Activated effector memory CD4-positive, alpha-beta T cell treated with Interleukin-2 at 50 U/mL for 16 hours (primary cell): Measurements from ENCODE around the gene NRCAM.
"Not testable (repeated sequence)": the region's sequence is repeated elsewhere in the genome, so short reads cannot be mapped to it uniquely, and the experiment has no call there.

Source experiments
- DNase-seq: peaks from one replicate; pipeline ENCODE4 v3.0.0-alpha.2; 2020

NRCAM gene

DNA sequence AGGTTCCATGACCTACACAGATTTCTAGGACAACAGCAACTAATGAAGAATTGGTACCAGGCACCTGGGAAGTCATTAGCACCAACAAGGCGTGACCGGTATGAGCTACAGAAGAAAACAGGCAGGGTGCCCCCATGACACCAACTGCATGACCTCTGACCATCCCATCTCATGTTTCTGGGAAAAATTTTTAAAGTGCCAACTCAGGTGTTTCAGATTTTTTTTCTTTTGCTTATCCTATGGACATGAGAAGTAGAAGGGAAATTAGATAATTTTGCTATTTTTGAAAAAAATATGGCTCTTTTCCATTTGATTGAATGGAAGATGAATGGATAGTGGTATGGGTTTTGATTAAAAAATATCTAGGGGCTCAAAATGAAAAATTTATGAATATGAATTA lies 154.8 kb downstream of the NRCAM start:
- no peak for DNase-seq

DNA sequence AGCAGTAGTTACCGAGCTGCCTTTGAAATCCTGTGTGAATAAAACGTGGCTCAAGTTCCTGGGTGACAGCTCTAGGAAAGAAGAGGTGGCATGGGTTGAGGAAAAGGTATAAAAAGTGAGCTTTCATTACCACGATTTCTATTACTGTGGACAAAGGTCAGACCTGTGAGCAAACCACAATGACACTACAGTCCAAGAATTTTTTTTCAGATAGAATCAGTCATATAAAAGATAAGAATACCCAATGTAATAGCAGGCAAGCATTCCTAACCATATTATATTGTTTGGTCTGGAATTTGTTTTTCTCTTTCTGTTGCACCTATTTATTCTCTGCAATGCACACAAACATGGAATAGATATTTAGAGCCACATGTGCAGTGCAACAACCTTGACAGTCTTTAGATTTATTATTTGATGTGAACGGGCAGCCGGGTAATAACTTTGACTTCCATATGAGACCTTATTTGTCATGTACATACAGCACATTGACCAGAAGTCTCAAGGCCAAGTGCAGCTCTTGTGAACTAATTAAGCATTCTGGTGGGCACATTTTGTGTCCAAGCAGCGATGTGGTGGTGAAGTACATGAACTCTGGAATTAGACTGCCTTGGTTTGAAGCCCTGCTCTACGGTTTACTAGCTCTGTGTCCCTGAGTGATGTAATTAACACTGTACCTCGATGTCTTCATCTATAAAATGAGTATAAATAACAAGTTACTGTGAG lies 156.8 kb downstream of the NRCAM start:
- no peak for DNase-seq

DNA sequence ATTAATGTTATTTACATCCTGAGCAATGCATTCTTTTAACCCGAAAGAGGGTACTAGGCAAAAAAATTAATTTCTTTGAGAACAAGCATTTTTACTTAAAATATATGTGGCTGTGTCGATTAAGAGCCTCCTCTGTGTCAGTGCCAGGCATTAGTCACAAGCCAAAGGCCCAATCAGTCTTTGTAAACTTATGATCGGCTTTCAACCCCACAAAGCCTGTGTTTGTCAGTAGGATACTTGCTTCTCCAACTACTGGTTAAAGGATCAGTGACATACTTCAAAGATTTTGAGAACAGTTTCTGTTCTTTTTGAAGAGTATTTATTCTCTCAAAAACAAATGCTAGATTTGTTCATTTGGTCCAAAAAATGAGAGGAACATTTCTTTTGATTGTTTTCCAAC lies 159.3 kb downstream of the NRCAM start:
- no peak for DNase-seq

DNA sequence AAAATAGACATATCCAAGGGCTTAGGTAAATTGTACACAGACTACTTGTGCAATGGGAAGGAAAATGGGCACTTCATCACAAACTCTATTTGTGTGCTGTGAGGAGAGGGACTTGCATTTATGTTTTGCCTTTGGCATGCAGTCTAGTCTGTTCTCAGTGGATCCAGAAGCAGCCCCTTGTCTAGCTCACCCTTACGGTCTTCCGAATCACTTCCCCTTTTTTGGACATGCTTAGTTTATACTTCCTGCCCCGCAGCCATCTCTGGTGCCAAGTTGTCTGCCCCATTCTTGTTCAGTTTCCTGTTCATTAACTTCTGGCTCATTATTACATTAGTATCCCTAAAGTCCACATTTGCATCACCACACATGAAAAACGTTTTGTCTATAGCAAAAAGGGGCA lies 161.6 kb downstream of the NRCAM start:
- no peak for DNase-seq

DNA sequence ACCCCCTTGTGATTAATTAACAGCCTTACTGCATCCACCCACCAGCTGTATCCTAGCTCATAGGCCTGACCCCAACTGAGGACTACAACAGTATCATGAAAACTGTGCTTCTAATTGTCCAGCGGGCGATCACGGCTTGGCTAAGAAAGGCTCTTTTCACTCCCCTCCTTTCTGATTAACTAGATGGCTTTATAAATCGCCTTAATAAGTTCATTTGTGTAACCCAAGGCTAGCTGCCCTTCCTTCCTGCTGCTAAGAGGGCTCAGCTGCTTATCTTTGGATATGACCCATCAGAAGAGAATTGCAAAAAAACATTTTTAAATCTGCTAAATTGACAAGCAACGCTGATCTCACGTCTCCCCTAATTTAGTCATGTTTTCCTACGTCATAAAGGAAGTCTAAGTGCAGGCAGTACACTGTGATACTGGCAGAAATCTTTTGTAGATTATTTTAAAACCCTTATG lies 163.1 kb downstream of the NRCAM start:
- DNase-seq = no peak

DNA sequence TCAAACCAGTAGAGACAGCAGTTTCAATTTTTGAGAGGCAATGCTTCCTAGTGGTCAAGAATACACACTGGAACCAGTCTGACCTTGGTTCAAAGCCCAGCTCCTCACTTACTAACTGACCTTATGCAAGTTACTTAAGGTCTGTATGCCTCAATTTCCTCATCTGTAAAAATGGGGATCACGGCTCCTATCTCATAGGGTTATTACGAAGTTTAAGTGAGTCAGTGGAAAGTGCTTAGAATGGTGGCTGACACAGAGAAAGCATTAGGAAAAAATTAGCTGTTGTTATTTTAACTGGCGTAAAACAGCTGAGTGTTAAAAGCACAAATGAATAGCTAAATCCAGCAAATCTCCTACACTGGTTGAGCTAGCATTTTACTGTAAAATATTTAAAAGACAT lies 163.7 kb downstream of the NRCAM start:
- DNase-seq = no peak

DNA sequence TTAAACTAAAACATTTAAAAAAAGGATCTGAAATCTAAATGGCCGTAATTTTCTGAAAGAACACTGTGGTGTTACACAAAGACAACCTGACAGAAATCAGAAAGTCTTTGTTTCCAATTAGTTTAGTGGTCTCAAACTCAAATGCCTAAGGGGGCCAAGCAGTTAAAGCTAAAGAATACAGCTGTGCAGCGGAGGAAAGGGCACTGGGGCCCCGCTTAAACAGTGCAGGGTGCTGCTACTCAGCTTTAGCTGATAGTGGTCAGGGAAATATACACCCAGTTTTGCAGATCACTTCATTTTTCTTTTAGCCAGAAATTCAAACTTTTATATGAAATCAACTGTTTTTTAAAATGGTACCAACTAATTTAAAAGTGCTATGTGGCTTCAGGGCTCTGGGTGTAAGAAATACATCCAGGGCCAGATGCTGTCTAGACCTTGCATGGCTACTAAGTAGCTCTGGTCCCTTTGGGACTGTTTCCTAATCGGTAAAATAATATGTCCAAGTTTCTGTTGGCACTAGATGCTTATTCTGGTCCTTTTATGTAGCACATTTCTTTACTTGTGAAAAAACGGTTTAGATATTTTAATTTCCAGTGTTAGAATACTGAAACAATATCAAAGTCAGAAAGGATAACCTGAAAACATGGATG lies 164.3 kb downstream of the NRCAM start:
- no peak for DNase-seq

DNA sequence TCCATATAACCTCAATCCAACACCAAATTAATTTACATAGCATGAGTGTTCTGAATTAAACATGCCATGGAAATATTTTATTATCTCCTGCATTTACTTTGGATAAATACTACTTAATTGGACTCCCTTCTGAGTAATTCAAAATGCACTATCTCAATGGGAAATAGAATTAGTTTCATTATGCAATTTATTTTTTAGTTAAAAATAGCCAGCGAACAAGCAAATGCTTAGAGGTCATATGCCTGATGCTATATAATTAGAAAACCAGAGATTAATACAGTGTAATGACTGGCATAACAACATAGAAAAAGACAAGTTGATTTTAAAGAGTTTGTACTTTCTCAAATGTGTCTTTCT lies 165.1 kb downstream of the NRCAM start:
- no peak for DNase-seq

DNA sequence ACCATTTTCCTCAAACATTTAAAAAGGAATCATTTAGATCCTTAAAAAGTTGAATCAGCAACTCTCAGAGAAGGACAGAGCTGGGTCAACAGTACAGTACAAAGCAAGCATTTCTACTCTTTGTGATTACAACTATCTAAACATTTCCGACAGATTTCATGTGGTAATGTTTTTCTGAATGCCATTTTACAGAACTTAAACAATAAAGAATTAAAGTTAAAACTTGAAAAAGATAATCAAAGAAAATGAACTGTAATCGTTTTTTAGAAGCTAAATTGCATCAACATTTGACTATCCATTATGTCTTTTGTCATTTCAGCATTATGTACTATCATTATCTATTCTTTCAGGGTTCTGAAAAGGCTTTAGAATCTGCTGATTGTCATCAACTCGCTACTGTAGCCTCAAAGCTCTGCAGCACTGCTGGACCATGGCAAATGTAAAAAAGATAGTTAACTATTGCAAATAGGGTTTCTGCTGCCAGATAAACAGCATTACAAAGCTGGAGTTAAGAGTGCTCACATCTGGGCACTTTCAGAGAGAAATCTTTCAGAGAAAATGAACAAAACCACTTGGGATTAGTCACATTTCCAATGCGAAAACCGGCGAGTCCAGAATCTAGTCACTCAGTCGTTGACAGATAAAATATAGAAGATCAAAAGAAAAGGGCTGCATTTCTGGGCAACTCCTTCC lies 165.6 kb downstream of the NRCAM start:
- DNase-seq = no peak

DNA sequence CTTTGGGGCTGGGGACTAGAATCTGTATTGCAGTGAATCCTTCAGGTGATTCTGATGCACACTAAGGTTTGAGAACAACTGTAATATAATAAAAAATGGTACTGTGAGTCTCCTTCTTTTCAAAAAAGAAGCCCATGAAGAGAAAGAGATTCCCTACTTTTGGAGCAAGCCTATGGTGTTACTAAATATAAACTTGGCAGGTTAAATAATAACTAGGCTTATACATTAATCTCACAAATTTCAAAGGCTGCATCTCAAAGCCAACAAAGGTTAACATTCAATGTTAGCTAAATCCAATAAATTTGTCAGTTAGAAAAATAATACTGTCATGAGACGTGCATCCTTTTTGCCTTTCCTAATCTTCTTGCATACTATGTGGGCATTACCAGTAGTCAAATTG lies 166.4 kb downstream of the NRCAM start:
- DNase-seq = no peak

DNA sequence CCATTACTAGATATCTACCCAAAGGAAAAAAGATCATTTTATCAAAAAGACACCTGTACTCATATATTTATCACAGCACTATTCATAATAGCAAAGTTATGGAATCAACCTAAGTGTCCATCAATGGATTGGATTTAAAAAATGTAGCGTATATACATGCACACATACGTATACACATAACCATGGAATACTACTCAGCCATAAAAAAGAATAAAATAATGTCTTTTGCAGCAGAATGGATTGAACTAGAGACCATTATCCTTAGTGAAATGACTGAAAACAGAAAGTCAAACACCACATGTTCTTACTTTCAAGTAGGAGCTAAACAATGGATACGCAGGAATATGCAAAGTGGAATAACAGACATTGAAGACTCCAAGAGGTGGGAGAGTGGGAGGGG lies 168.4 kb downstream of the NRCAM start:
- DNase-seq = no peak

DNA sequence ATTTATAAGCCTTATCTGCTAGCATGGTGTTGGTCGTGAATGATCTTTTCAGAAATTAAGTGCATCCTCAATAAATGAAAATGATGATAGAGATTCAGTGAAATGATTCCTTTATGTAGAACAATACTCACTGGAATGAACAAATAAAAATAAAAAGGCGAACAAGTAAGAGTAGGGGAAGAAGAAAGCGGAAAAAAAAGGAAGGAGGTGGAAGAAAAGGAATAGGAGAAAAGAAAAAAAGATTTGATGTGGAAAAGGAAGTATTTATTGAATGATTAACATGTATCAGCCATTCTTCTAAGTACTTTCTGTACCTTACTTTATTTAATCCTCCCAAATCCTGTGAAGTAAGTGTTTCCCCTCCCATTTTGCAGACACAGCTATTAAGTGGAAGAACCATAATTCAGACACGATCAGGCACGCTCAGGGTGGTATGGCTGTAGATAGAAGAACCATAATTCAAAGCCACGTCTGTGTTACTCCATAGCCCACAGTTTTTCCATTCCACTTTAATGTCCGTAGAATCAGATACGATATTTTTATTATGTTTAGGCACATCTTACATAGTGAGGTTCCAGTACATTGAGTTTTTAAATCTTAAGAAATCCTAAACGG lies 169.8 kb downstream of the NRCAM start:
- no peak for DNase-seq

DNA sequence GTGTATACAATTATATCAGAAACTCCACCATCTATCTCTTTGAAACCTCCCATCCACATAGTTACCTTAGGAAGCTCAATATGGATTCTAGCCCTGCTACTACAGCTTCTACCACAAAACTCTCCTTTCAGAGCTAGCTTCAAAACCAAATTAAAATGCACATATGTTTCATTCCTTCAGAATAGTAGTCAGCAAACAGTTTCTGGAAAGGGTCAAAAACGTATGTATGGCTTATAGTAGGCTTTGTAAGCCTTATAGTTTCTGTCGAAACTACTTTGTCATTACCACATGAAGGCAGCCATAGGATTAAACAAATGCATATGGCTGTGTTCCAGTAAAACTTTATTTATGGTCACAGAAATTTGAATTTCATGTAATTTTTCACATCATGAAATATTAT lies 170.5 kb downstream of the NRCAM start:
- no peak for DNase-seq

DNA sequence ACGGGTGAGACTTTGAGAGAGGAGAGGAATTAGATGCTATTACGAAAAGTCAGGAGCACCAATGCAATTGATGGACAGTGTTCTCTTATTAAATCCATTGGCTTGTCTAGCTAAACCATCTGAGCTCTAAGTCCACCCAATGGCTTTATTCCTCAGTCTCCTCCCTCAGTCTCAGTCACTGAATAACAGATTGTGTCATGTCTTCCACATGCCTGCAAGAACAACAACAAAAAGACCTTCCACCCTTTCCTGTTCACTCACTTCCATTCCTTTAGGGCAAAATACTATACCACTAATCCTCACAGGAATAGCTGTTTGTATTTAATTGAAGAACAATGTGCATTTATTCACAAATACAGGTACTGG lies 171.2 kb downstream of the NRCAM start:
- no peak for DNase-seq

DNA sequence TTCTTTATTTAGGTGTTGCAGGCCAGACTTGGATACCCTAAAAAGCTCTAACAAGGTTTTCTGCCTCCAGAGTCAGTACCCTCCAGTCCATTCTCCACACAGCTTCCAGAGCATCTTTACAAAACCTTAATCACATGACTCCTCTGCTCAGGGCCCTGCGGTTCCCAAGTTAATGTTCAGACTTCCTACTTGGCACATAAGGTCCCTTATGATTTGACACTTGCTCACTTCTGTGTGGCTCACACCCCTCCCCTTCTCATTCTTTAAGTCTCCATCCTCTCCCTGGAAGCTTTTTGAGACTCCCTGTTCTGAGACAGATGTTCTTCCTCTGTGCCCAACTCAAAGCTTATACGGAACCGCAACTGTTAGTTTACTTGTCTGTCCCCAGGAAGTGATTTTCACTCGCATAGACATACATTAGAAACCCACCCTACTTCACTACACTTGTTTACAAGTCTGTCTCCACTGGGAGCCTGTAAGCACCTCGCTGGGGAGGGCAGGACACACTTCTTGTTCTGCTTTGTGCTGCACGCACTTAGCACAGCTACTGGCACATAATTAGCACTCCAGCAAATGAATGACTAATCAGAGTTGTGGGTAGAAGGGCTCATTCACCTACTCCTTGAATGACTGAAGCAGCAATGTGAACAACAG lies 171.8 kb downstream of the NRCAM start:
- no peak for DNase-seq

DNA sequence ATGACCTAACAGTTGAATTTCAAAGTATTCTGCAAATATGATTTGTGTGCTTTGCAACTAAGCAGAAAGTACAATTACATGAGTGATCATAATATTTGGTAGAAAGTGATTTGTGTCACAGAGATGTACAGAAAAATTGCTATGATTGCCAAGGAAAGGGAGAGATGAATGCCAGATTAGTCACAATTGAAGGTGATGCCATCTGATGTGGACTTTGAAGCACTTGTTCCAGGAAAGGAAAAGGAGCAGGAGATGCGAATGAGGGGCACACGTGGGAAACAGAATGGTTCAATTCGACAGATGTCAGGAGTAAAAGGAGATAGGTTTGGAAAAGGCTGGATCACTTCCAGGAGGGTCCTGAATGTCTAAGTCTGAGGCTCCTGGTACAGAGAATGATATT lies 173.0 kb downstream of the NRCAM start:
- DNase-seq = no peak

DNA sequence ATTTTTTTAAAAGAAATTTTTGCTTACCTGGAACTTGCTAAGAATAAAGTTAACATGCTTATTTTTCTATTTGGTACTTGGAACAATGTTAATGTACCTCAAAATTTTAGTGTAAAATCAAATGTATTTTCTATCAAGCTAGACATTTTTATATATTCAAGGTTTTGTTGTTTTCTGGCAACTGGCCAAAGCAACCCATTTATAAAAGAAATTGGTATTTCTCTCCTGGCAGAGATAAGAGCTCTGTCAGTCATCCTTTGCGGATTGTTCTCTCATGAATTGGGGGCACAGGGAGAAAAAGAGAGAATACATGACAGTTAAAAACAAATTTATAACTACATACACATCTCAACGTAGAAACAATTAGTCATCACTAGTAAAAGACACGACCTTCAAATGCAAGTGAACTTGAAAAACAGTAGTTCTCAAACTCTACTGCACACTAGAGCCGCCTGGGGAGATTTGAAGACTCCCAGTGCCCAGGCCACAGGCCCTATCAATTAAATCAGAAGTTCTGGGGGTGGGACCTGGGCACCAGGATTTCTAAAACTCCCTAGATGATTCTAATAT lies 173.7 kb downstream of the NRCAM start:
- no peak for DNase-seq

DNA sequence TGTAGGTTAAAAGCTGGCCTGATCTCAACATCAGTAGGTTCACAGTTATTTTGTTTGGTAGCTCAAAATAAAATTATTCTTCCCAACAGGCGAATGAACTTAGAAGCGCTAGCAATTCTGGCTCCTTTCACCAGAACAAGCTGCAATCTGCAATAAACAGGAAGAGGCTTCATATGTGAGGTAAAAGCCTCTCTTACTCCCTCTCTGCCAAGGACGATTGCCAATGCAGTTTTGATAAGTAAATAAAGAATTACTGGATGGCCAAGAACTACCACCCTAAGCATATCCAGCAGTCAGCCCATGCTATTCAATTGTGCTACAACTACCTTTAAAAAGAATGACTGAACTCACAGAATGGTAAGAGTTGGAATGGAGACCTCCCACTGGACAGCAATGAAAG lies 176.1 kb downstream of the NRCAM start:
- DNase-seq = no peak

DNA sequence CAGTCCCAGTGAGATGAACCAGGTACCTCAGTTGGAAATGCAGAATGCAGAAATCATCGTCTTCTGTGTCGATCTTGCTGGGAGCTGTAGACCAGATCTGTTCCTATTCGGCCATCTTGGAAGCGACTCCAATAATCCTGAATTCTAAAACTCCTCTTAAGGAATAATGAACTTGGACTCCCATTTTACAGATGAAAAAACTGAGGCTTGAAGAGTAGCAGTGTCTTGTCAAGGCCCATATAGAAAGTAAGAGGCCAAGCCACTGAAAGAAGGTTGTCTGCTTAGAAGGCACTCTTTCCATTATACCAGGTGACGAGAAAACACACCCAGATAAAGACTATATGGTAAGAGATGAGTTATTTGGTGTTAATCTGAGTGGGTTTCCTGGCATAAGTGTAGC lies 177.5 kb downstream of the NRCAM start:
- DNase-seq = no peak

DNA sequence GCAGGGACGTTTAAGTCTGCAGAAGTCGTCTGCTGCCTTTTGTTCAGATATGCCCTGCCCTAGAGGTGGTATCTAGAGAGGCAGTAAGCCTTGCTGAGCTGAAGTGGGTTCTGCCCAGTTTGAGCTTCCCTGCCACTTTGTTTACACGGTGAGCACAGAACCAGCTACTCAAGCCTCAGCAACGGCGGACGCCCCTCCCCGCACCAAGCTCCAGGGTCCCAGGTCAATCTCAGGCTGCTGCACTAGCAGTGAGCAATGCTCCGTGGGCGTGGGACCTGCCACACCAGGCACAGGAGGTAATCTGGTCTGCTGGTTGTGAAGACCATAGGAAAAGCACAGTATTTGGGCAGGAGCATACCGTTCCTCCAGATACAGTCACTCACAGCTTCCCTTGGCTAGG lies 178.0 kb downstream of the NRCAM start:
- no peak for DNase-seq

DNA sequence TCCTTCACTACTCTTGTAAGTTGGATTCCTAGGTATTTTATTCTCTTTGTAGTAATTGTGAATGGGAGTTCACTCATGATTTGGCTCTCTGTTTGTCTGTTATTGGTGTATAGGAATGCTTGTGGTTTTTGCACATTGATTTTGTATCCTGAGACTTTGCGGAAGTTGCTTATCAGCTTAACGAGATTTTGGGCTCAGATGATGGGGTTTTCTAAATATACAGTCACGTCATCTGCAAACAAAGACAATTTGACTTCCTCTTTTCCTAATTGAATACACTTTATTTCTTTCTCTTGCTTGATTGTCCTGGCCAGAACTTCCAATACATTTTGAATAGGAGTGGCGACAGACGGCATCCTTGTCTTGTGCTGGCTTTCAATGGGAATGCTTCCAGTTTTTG lies 181.8 kb downstream of the NRCAM start:
- DNase-seq = not testable (repeated sequence)

DNA sequence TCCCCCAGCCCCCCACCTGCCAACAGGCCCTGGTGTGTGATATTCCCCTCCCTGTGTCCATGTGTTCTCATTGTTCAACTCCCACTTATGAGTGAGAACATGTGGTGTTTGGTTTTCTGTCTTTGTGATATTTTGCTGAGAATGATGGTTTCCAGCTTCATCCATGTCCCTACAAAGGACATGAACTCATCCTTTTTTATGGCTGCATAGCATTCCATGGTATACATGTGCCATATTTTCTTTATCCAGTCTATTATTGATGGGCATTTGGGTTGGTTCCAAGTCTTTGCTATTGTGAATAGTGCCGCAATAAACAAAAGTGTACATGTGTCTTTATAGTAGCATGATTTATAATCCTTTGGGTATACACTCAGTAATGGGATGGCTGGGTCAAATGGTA lies 183.3 kb downstream of the NRCAM start:
- not testable (repeated sequence) for DNase-seq

DNA sequence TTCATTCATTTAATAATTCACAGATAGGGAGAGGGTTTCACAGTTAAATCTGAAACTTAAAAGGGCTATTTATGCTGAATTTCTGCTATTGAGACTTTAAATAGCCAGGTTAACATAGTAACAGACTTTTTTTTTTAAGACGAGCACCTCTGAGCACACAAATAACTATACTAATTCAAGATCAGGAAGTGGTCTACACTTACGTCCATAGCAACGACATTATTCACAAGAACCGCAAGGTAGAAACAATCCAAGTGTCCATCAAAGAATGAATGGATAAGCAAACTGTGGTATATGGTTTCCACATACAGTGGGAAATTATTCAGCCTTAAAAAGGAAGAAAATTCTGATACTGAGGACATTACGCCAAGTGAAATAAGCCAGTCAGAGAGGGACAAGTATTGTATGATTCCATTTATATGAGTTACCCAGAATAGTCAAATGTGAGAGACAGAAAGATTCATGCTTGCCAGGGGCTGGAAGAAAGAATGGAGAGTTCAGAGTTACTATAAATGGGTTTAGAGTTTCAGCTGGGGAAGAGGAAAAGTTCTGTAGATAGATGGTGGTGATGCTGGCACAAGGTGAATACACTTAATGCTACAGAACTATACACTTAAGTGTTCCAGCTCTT lies 185.7 kb downstream of the NRCAM start:
- DNase-seq = no peak
